B cell (primary cell): Measurements from ENCODE around the gene NPHS2.

Source experiments
- EZH2 ChIP-seq: IDR thresholded peaks from 2 replicates; pipeline ENCODE4 v1.6.1; 2012; ENCODE audit warnings: borderline replicate concordance, low read depth, mild to moderate bottlenecking, moderate library complexity, low read length; ENCODE audit not compliant: insufficient read depth, poor library complexity, severe bottlenecking
- TF ChIP-seq, protein P1 (sequence below): fragments of 200-600 bp; IDR thresholded peaks from one replicate; pipeline ENCODE4 v1.8.0; 2022; ENCODE audit warnings: antibody characterized with exemption, mild to moderate bottlenecking

DNA sequence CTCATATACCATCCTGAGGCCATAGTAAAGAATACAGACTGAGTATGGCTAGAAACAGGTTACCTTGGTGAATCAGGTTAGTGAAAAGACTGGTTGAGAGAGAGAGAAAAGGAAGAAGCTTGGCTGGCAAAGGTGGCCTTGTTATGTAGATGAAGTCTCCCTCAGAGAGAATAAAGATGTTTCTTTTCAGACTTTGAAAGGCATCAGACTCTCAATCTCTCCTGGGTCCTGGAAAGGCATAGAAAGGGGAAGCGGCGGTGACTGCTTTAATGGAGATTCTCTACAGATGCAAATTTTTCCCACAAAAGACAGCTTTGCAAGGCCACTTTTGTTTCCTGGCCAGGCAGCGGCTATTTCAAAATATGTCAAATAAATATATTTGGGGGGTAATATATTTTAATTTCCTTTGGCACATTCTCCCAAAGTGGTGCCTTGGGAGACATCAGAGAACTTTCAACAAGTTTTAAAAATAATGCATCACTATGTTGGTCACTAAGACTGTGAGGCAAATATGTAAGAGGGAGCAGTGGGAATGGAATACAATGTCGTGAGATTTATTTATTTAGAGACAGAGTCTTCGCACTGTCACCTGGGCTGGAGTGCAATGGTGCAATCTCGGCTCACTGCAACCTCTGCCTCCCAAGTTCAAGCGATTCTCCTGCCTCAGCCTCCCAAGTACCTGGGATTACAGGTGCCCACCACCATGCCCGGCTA, 46.1 kb downstream of the NPHS2 start:
- TF ChIP-seq, protein P1, sequence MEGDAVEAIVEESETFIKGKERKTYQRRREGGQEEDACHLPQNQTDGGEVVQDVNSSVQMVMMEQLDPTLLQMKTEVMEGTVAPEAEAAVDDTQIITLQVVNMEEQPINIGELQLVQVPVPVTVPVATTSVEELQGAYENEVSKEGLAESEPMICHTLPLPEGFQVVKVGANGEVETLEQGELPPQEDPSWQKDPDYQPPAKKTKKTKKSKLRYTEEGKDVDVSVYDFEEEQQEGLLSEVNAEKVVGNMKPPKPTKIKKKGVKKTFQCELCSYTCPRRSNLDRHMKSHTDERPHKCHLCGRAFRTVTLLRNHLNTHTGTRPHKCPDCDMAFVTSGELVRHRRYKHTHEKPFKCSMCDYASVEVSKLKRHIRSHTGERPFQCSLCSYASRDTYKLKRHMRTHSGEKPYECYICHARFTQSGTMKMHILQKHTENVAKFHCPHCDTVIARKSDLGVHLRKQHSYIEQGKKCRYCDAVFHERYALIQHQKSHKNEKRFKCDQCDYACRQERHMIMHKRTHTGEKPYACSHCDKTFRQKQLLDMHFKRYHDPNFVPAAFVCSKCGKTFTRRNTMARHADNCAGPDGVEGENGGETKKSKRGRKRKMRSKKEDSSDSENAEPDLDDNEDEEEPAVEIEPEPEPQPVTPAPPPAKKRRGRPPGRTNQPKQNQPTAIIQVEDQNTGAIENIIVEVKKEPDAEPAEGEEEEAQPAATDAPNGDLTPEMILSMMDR = no peak
- no peak for TF ChIP-seq EZH2
